Activated CD4-positive, alpha-beta memory T cell treated with anti-CD3 and anti-CD28 coated beads for 36 hours (primary cell): ENCODE measurements around the gene NMRK2. TPM values are rescaled to one million over a fixed set of nuclear protein-coding genes. Genes with fewer than 3 reads are reported as not detected.
"Not testable (repeated sequence)": the region's sequence is repeated elsewhere in the genome, so short reads cannot be mapped to it uniquely, and the experiment has no call there.

Source experiments
- CTCF ChIA-PET: fragments of 350-600 bp; sonication (Branson Sonifier 250); formaldehyde crosslinking; loops from one replicate; lab custom pipeline; 2021; ENCODE audit warnings: antibody characterized with exemption, inconsistent platforms; lab: Charles Lee
- POLR2A ChIA-PET: fragments of 350-600 bp; sonication (Branson Sonifier 250); formaldehyde crosslinking; loops from one replicate; lab custom pipeline; 2021; ENCODE audit warnings: antibody characterized with exemption; lab: Charles Lee
- DNase-seq: peaks from one replicate; pipeline ENCODE4 v3.0.0-alpha.2; 2020
- H3K27ac Mint-ChIP-seq: one replicate; pipeline ENCODE4 v1.8.0; 2021; ENCODE audit warnings: mixed read lengths
- H3K27me3 Mint-ChIP-seq: one replicate; pipeline ENCODE4 v1.8.0; 2021; ENCODE audit warnings: mixed read lengths
- H3K36me3 Mint-ChIP-seq: one replicate; pipeline ENCODE4 v1.8.0; 2021; ENCODE audit warnings: mixed read lengths
- H3K4me1 Mint-ChIP-seq: one replicate; pipeline ENCODE4 v1.8.0; 2021; ENCODE audit warnings: low read depth, mixed read lengths
- H3K4me3 Mint-ChIP-seq: one replicate; pipeline ENCODE4 v1.8.0; 2021; ENCODE audit warnings: mild to moderate bottlenecking, mixed read lengths
- H3K9me3 Mint-ChIP-seq: one replicate; pipeline ENCODE4 v1.8.0; 2021; ENCODE audit warnings: mixed read lengths
- intact Hi-C: fragments of 100-400 bp; cut with micrococcal nuclease; formaldehyde crosslinking; loops from one replicate; pipeline ENCODE4 v1.15.1; 2023
- total RNA-seq, 2 experiments: library from RNA; stranded (reverse); gene quantifications; one replicate each; pipeline ENCODE4 v1.2.3, GENCODE V29; 2021

Gene NMRK2
- total RNA-seq, 2 experiments from 2014 or later = not detected

DNA sequence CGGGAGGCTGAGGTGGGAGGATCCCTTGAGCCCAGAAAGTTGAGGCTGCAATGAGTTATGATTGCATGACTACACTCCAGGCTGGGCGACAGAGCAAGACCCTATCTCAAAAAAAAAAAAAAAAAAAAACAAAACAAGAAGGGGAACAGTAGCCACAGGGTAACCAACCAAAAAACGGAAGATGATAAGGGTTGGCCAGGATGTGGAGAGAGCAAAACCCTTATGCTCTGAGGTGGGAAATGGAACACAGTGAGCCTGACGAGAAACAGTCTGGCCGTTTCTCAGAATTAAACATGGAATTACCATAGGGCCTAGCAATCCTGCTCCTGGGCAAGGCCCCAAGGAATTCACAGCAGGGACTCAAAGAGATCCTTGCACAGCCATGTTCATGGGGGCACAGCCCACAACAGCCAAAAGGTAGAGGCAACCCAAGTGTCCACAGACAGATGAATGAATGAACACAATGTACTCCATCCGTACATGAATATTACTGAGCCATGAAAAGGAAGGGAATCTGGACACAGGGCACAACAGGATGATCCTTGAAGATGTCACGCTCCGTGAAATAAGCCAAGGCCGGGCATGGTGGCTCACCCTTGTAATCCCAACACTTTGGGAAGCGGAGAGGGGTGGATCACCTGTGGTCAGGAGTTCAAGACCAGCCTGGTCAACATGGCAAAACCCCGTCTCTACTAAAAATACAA lies 11.3 kb downstream of the NMRK2 start:
- Mint-ChIP-seq H3K9me3 (no peaks in the 10 kb centered on the region), H3K4me1 (no peaks in the 10 kb centered on the region), H3K4me3 (no peak overlapping the region), H3K36me3 (no peaks in the 10 kb centered on the region), H3K27me3 (peaks cover 2% of the 10 kb centered on the region), H3K27ac (no peak overlapping the region)
- CTCF ChIA-PET = no interaction called here
- no peak for DNase-seq
- POLR2A ChIA-PET = no interaction called here
- intact Hi-C loops = no loop called here

DNA sequence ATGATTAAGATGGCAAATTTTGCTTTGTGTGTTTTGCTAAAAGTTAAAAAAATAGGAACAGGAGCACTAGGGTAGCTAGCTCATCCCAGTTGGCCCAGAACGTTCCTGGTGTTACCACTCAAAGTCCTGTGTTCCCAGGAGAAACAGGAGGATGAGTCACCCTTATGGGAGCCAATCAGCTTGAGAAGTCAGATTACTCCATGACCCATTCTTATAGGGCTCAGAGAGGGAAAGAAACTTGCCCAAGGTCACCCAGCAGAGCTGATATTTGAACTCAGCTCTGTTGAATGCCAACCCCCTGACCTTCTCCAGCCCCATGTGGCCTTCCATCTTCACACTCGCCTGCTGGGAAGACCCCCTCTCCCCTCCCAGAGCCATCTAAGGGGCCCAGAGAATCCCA lies 13.0 kb downstream of the NMRK2 start:
- ChIA-PET POLR2A (no interaction called here), CTCF (interaction anchor here (0.6 kb wide), 1 partner anchor 15 kb away, joined by 3 read pairs; no protein-coding TSS in a partner anchor)
- no peak overlapping the region for H3K27ac Mint-ChIP-seq
- H3K36me3 Mint-ChIP-seq = no peaks in the 10 kb centered on the region
- intact Hi-C loops = no loop called here
- no peaks in the 10 kb centered on the region for H3K9me3 Mint-ChIP-seq
- peaks cover 2% of the 10 kb centered on the region for H3K27me3 Mint-ChIP-seq
- no peak for DNase-seq
- no peak overlapping the region for H3K4me3 Mint-ChIP-seq
- peaks cover under 1% of the 10 kb centered on the region for H3K4me1 Mint-ChIP-seq

DNA sequence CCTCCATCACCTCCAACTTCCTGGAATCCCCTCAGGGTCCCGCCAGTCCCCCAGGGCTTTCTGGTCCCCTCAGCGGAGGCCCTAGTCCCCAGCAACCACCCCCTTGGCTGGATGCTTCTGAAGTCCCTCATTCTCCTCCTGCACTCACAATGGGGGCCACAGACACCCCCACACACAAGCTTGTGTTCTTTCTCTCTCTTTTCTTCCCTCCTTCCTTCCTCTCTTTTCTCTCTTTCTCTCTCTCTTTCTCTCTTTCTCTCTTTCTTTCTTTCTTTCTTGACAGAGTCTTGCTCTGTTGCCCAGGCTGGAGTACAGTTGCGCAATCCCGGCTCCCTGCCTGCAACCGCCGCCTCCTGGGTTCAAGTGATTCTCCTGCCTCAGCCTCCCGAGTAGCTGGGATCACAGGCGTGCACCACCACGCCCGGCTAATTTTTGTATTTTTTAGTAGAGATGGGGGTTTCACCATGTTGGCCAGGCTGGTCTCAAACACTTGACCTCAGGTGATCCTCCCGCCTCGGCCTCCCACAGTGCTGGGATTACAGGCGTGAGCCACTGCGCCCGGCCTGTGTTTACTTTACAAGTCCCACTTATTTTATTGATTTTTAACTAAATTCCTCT lies 14.6 kb downstream of the NMRK2 start:
- H3K4me1 Mint-ChIP-seq, CTCF ChIA-PET, DNase-seq, H3K27me3 Mint-ChIP-seq, intact Hi-C loops, H3K4me3 Mint-ChIP-seq, H3K9me3 Mint-ChIP-seq, H3K36me3 Mint-ChIP-seq, H3K27ac Mint-ChIP-seq, POLR2A ChIA-PET: not testable (repeated sequence)

DNA sequence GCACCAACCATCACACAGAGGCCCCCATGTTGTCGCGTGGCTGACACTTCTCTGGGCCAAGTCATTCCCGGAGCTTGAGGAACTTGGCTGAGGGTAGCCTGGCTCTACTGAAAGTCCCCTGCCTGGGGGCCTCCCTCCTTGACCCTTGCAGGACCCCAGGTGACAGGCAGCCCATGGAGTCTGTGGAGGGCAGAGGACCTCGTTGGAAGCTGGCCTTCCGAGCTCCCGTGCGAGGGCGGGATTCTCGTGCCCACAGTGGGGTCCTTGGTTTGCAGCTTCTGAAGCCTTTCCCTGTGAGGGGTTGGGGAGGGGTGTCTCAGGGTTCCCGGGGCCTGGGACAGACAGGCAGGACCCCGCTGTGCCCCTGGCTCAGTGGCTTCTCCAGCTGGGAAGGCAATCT lies 16.4 kb downstream of the NMRK2 start:
- H3K4me1 Mint-ChIP-seq = peaks cover 4% of the 10 kb centered on the region
- no peak overlapping the region for H3K4me3 Mint-ChIP-seq
- ChIA-PET POLR2A (no interaction called here), CTCF (no interaction called here)
- intact Hi-C loops = no loop called here
- no peaks in the 10 kb centered on the region for H3K36me3 Mint-ChIP-seq
- DNase-seq = no peak
- H3K27me3 Mint-ChIP-seq = no peaks in the 10 kb centered on the region
- H3K27ac Mint-ChIP-seq = no peak overlapping the region
- H3K9me3 Mint-ChIP-seq = no peaks in the 10 kb centered on the region

DNA sequence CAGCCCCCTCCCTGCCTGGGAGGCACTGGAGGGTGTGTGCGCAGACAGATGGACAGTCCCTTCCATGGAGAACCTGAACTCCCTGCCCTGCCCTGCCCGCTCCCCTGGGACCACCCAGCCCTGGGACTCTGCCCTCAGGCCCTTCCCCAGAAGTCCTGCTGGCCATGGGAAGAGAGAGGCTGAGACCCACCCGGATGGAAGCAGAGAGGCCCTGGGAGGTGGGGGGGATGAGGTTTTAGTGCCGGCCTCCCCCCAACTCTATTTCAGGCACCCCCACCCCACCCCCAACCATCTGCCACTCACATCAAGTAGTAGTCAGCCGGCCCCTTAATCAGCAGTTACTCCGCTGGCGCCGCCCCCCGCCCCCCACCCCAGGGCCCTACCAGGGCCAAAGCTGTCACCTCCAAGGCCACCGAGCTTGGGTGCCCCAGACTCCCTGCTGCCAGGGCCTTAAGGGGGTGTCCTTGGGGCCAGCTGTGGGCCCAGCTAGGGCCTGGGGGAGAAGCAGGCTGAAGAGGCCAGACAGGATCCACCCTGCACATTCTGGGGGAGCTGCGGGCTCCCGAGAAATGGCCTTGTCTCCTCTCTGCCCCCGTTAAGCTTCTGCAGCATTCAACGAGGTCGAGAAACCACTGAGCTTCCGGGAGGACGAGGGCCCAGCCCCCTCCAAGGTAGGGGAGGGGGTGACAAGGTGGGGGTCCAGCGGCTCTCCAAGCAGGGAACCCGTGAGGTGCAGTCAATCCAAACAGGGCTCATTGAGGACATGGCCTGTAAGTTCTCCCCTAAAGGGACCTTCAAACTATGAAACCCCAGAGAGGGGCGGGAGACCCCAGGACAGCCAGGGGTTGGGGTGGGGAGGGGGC lies 17.4 kb downstream of the NMRK2 start:
- DNase-seq = no peak
- ChIA-PET CTCF (no interaction called here), POLR2A (no interaction called here)
- no peaks in the 10 kb centered on the region for H3K9me3 Mint-ChIP-seq
- H3K4me3 Mint-ChIP-seq = no peak overlapping the region
- peaks cover 4% of the 10 kb centered on the region for H3K4me1 Mint-ChIP-seq
- H3K27me3 Mint-ChIP-seq = no peaks in the 10 kb centered on the region
- H3K27ac Mint-ChIP-seq = no peak overlapping the region
- intact Hi-C loops = no loop called here
- no peaks in the 10 kb centered on the region for H3K36me3 Mint-ChIP-seq

DNA sequence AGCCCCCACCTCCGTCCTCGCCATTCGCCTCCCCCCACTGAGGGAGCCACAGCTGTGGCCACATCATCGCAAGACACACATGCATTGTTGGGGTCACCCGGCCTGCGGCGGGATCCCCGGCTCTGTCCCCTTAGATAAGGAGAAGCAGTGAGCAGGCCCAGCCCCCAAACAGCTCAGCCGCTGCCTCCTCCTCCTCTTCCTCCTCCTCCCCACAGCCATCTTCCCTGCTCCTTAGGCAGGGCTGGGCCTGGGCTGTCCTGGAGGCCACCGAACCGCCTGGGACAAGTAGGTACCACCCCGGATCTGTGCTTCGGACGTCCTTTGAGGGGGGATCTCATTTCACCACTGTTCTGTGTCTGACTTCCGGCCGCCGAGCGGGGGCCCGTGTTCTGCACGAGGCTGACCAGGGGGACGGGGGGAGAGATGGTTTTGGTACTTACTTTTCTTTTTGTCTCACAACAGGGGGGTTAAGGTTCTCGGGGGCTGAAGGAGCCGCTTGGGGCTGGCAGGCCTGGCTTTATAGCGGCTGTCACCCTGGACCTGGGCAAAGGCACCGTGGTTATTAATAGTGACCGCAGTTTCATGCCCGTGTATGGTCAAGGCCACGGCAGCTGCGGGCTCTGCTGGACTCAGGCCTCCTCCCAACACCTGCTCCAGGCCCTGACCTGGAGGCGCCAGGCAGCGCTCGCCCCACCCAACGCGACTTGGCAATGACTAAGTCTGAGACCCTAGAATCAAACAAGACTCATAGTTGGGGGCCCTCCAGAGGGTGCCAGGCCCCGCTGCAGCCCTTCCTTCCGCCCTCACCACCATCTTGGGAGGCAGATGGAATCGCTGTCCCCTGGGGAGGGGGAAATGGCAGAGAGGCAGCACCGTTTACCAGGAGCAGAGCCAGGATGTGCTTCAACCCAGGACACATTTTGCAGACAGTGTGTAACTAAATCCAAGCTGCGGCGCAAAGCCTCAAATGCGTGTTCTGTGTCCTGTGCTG lies 18.3 kb downstream of the NMRK2 start:
- Mint-ChIP-seq H3K4me1 (peaks cover 4% of the 10 kb centered on the region), H3K27ac (no peak overlapping the region), H3K36me3 (no peaks in the 10 kb centered on the region), H3K9me3 (no peaks in the 10 kb centered on the region), H3K27me3 (no peaks in the 10 kb centered on the region), H3K4me3 (no peak overlapping the region)
- ChIA-PET CTCF (no interaction called here), POLR2A (no interaction called here)
- no peak for DNase-seq
- intact Hi-C loops = no loop called here

GRCh38 chr19:3952755-3953276 lies 19.9 kb downstream of the NMRK2 start:
- H3K4me1 Mint-ChIP-seq, H3K27ac Mint-ChIP-seq, H3K27me3 Mint-ChIP-seq, intact Hi-C loops, POLR2A ChIA-PET, H3K9me3 Mint-ChIP-seq, CTCF ChIA-PET, H3K4me3 Mint-ChIP-seq, H3K36me3 Mint-ChIP-seq, DNase-seq: not testable (repeated sequence)

GRCh38 chr19:3954107-3954506 lies 21.2 kb downstream of the NMRK2 start:
- no peak overlapping the region for H3K27ac Mint-ChIP-seq
- ChIA-PET CTCF (no interaction called here), POLR2A (no interaction called here)
- no peaks in the 10 kb centered on the region for H3K27me3 Mint-ChIP-seq
- H3K4me3 Mint-ChIP-seq = no peak overlapping the region
- H3K9me3 Mint-ChIP-seq = no peaks in the 10 kb centered on the region
- no peak for DNase-seq
- peaks cover 4% of the 10 kb centered on the region for H3K4me1 Mint-ChIP-seq
- intact Hi-C loops = no loop called here
- H3K36me3 Mint-ChIP-seq = peaks cover 2% of the 10 kb centered on the region

- intact Hi-C loops, H3K9me3 Mint-ChIP-seq, H3K36me3 Mint-ChIP-seq, H3K27me3 Mint-ChIP-seq, CTCF ChIA-PET, DNase-seq, H3K4me3 Mint-ChIP-seq, H3K4me1 Mint-ChIP-seq, POLR2A ChIA-PET, H3K27ac Mint-ChIP-seq: not testable (repeated sequence)
Measured at GRCh38 chr19:3955276-3955675, 22.4 kb downstream of the NMRK2 start.

DNA sequence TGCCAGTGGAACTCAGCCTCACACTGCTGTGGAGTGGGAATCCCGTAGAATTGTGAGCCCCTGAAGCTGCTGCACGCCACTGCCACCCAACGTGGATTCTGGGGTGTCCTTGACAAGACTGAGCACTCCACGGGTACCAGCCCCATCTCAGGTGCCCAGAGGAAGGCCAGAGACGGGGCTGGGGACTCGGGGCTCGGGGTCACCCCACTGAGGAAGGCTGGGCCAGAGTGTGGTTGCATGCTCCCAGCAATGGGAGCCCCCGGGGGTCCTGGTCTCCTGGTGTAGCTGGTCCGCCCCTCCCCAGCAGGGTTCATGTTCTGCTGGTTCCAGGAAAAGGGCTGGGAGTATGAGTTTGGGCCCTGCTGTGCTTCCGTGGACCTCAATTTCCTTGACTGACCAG lies 22.8 kb downstream of the NMRK2 start:
- intact Hi-C loops = no loop called here
- H3K27me3 Mint-ChIP-seq = no peaks in the 10 kb centered on the region
- H3K36me3 Mint-ChIP-seq = peaks cover 4% of the 10 kb centered on the region
- no peak overlapping the region for H3K27ac Mint-ChIP-seq
- H3K4me1 Mint-ChIP-seq = peaks cover 4% of the 10 kb centered on the region
- POLR2A ChIA-PET = no interaction called here
- no peak overlapping the region for H3K4me3 Mint-ChIP-seq
- no peak for DNase-seq
- CTCF ChIA-PET = no interaction called here
- no peaks in the 10 kb centered on the region for H3K9me3 Mint-ChIP-seq

DNA sequence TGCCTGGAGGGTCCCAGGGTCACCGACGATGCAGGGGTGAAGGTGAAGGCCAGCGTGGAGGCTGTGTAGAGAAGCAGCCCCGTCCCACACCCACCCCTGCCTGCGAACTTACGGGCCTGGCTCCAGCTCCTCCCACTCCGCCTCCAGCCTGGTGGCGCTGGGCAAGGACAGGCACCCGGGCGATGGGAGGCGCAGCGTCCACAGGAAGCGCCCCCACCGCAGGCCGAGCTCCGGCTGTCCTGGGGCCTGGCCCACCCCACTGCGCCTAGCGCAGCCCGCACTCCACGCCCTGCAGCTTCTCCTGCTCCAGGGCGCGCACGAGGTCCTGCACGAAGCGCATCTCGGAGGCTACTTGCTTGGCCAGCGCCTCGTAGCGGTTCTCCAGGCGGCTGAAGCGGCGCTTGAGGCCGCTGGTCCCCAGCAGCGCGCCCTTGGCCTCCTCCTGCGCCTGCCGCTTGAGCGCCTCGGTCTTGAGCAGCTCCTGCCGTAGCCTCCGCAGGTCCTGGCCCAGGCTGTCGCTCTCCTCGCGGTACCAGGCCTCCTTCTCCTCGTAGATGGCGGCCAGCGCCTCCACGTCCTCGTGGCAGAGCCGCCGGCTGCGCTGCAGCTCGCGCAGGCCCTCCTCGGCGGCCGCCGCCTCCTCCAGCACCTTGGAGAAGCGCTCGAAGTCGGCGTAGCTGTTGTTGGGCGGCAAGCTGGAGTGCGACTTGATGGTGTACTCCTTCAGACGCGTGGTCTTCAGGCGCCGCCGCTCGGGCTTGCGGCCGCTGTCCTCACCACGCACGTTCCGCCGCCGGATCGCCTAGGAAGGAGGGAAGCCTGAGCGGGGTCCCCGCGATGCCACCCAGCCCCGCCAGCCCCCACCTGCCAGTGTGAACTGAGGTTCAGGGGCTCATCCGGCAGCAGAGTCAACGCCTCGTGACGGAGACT lies 26.2 kb downstream of the NMRK2 start:
- H3K36me3 Mint-ChIP-seq = peaks cover 16% of the 10 kb centered on the region
- H3K4me3 Mint-ChIP-seq = no peak overlapping the region
- no peak for DNase-seq
- intact Hi-C loops = no loop called here
- H3K27me3 Mint-ChIP-seq = no peaks in the 10 kb centered on the region
- POLR2A ChIA-PET = interaction anchor here (0.6 to 1.5 kb wide), 3 partner anchors 13 to 441 kb away, joined by 3 to 4 read pairs (median 4); partner anchors contain the start of gene SH3GL1
- no peaks in the 10 kb centered on the region for H3K4me1 Mint-ChIP-seq
- H3K27ac Mint-ChIP-seq = no peak overlapping the region
- CTCF ChIA-PET = no interaction called here
- no peaks in the 10 kb centered on the region for H3K9me3 Mint-ChIP-seq
